GM18511 (cell line): ENCODE data around the gene ITGA3.

ENCODE experiments used
- ATAC-seq: cut with Tn5 transposase; IDR thresholded peaks from one replicate; pipeline ENCODE4 v1.9.1; 2021; ENCODE audit warnings: mild to moderate bottlenecking, moderate library complexity; ENCODE audit not compliant: unreplicated experiment

ITGA3 gene

DNA sequence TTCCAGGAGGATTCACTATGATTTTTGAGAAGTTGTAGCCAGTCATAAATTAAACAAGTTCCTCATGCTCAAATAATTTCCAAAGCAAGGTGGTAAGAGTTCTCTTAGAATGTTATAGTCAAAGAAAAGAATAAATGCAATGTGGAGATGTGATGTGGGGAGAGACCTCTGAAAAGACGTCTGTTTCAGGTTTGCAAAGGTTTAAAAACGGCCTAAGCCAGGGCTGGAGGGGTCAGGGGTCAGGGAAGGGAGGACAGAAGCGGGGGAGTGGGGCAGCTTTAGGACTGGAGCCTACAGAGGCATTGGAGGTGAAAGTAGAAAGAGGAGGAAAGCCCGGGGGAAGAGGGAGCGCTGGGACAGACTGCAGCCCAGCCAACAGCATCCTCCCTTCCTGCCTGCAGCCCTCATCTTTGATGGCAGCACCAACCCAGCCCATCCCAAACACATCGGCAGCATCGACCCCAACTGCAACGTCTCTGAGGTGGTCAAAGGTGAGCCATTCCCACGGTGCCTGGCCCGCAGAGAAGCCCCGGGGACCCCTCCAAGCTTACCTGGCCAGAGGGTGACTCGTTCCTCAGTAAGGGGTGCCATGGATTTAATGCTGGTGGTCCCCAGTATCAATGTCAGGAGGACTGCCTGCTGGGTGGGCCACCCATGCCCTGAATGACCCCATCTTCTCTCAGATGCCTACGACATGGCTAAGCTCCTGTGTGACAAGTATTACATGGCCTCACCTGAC lies 50.7 kb downstream of the ITGA3 start:
- no peak for ATAC-seq

DNA sequence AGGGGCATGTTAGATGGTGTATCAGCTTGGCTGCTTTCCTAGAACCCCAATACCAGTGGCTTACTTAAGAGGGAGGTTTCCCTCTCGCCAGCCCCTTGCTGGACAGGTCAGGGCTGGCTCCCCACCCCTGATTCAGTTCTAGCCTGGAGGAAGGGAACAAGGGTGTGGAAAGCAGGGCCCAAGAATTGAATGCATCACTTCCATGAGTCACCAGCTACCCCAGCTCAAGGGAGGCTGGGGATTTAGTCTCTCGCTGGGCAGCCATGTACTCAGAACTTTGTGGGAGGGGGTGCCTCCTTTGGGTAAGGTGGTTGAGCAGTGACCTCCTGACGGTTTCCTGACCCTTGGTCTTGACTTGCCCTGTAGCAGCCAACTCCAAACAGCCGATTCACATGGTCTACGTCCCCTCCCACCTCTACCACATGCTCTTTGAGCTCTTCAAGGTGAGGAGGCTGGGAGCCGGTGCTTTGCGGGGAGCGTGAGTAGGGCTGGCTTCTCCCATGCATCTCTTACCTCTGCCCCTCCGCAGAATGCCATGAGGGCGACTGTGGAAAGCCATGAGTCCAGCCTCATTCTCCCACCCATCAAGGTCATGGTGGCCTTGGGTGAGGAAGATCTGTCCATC lies 52.0 kb downstream of the ITGA3 start:
- ATAC-seq = no peak

DNA sequence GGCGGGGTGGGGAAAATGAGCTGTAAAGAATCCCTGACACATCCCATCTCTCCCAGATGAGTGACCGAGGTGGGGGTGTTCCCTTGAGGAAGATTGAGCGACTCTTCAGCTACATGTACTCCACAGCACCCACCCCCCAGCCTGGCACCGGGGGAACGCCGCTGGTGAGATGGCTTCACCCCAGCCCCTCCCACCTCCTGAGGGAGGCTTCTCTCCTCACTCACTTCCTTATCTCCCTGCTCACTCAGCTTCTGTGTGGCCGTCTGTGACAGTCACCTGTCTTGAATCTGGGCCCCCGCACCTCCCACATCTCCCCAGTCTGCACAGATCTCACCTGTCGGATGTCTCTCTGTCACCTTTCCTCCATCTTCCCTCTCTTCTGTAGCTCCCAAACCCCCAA lies 52.6 kb downstream of the ITGA3 start:
- ATAC-seq = no peak

GRCh38 chr17:50109207-50109606 lies 53.3 kb downstream of the ITGA3 start:
- ATAC-seq = no peak

GRCh38 chr17:50109785-50110184 lies 53.9 kb downstream of the ITGA3 start:
- no peak for ATAC-seq

DNA sequence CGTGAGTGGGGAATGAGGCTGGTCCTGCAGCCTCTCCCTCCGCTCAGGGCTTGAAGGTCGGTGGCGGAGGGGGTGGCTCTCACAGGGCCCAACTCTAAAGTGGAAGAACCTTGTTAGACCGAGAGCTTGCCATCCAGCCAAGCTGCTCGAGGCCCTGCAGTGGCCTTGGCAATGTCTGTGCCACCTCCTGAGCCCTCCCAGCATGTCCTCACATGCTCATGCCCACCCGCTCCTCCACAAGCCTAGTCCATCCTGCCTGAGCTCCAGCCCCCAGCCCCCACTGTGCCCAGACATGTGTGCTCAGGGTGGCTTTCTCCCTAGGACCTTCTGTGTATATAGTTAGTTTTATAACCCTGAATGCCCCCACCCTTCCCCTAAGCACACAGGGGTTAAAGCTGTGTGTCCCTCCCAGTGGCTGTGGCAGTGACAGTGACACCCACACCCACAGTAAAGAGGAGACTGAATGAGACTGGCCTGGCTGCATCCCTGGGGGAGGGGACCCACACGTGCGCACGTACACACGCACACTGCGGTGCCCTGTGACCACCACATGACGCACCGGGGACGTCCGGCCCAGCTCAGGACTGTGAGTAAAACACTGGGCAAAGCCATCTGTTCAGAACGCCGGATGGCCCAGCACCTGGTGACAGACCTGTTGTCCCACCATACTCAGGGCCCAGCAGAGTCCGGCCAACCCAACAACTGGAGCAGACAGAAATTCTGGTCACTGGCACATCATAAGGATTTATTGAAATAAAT lies 54.9 kb downstream of the ITGA3 start:
- no peak for ATAC-seq

GRCh38 chr17:50111673-50112655 lies 56.1 kb downstream of the ITGA3 start:
- no peak for ATAC-seq

- no peak for ATAC-seq
Observed at GRCh38 chr17:50112694-50113093, 56.8 kb downstream of the ITGA3 start.

- no peak for ATAC-seq
Observed at GRCh38 chr17:50113624-50114320, 57.9 kb downstream of the ITGA3 start.

- no peak for ATAC-seq
Observed at GRCh38 chr17:50114401-50114800, 58.5 kb downstream of the ITGA3 start.

DNA sequence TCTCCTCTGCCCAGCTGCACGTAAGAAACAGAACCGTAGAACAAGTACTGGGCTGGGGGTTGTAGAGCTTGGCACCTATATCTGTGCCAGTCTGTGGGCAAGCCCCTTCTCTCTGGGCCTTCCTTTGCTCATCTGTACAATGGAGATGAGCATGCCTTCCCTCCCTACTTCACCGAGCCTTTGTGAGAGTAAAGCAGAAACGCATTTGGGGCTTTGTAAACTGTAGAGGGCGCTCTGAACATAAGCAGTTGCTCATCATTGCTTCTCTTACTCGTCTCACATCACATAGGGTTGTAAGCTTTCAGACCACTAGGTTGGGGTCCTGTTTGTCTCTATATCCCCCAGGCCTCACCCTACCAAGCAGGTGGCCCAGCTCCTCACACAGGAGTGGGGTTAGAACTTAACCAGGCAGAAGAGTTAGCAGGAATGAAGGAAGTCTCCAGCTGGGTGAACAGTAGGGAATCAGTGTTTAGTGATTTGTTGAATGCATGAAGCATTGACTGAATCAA lies 59.0 kb downstream of the ITGA3 start:
- no peak for ATAC-seq

GRCh38 chr17:50115756-50116155 lies 59.8 kb downstream of the ITGA3 start:
- ATAC-seq = no peak

DNA sequence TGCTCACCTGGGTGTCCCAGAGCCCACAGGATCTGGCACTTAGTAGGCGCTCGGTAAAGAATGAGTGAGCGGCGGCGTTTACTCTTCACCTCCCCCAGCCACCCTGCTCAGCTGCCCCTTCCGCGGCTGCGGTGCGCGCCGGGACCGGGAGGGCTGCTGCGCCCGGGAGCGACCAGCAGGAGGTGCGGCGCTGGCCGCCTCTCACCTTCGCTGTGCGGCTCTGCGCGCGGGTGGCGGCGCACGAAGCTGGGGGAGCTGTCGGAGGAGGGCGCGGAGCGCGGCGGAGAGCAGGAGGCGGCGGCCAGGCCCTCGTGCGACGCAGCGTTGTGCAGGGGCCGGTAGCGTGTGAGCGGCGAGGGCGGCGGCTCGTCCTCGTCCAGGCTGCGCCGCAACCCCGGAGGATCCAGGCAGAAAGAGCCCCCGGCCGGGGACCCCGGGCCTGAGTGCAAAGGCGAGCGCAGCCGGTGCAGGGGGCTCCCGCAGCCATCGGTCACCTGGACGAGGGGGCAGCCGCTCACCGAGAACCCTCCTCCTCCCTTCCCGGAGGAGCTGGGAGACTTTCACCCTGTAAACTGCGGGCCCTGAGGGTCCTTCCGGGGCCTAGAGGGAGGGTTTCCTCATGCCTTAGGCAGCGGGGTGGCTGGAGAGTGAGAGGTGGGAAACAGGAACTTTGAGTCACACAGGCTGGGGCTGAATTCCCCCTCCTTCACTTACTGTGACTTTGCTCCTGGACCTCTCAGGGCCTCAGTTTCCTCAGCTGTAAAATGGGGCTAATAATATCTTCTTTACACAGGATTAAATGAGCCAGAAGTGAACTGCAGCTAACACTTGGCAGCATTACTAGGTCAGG lies 61.5 kb downstream of the ITGA3 start:
- no peak for ATAC-seq

- no peak for ATAC-seq
Observed at GRCh38 chr17:50118076-50118827, 62.3 kb downstream of the ITGA3 start.

- ATAC-seq = no peak
Observed at GRCh38 chr17:50118828-50119218, 62.9 kb downstream of the ITGA3 start.

- no peak for ATAC-seq
Observed at GRCh38 chr17:50120475-50121253, 64.8 kb downstream of the ITGA3 start.

GRCh38 chr17:50122945-50123344 lies 67.0 kb downstream of the ITGA3 start:
- no peak for ATAC-seq
